Liver (tissue), 9 donors: ENCODE measurements around the gene SUPT20HL1. TPM values are rescaled to one million over a fixed set of nuclear protein-coding genes. Genes with fewer than 3 reads are reported as not detected.

Source experiments
- DNase-seq: peaks from one replicate; pipeline ENCODE4 v3.0.0-alpha.2; 2017; ENCODE audit warnings: low spot score
- H3K27ac ChIP-seq, 2 donors: one replicate each; pipeline ENCODE4 v1.7.0; 2013; ENCODE audit warnings: inconsistent platforms in 2 of 2, low read length in 2 of 2, control low read depth in 1 of 2, low read depth in 1 of 2, mild to moderate bottlenecking in 1 of 2
- H3K27me3 ChIP-seq, 4 donors: one replicate each; pipeline versions ENCODE4 v1.6.1 to v1.7.0; 2013; ENCODE audit warnings: low read length in 3 of 4, inconsistent platforms in 1 of 4, mild to moderate bottlenecking in 1 of 4, moderate library complexity in 1 of 4; ENCODE audit not compliant: control insufficient read depth in 4 of 4, insufficient read depth in 4 of 4
- H3K36me3 ChIP-seq, 4 donors: one replicate each; pipeline versions ENCODE4 v1.6.1 to v1.7.0; 2013; ENCODE audit warnings: low read length in 3 of 4, mild to moderate bottlenecking in 3 of 4, low read depth in 1 of 4, moderate library complexity in 1 of 4; ENCODE audit not compliant: control insufficient read depth in 4 of 4, insufficient read depth in 3 of 4
- H3K4me1 ChIP-seq, 4 donors: one replicate each; pipeline versions ENCODE4 v1.6.1 to v1.7.0; 2013; ENCODE audit warnings: low read length in 3 of 4, mild to moderate bottlenecking in 3 of 4, moderate library complexity in 1 of 4; ENCODE audit not compliant: control insufficient read depth in 4 of 4, insufficient read depth in 4 of 4
- H3K4me3 ChIP-seq, 3 donors: one replicate each; pipeline versions ENCODE4 v1.6.1 to v1.7.0; 2013; ENCODE audit warnings: low read length in 3 of 3, control low read depth in 1 of 3, low read depth in 1 of 3, mild to moderate bottlenecking in 1 of 3
- H3K9ac ChIP-seq, 2 donors: one replicate each; pipeline ENCODE4 v1.7.0; 2013; ENCODE audit warnings: low read length in 2 of 2, mild to moderate bottlenecking in 2 of 2, moderate library complexity in 2 of 2, control low read depth in 1 of 2, low read depth in 1 of 2
- H3K9me3 ChIP-seq, 4 donors: one replicate each; pipeline versions ENCODE4 v1.6.1 to v1.7.0; 2013; ENCODE audit warnings: low read length in 3 of 4; ENCODE audit not compliant: control insufficient read depth in 4 of 4
- EGR1 ChIP-seq, 2 donors: IDR thresholded peaks; 2 replicates each; pipeline ENCODE4 v1.6.1; 2016 to 2018; ENCODE audit warnings: antibody characterized with exemption in 2 of 2, low read depth in 2 of 2
- FOXA1 ChIP-seq: IDR thresholded peaks from 2 replicates; pipeline ENCODE4 v1.6.1; 2016; ENCODE audit warnings: antibody characterized with exemption
- FOXA2 ChIP-seq: IDR thresholded peaks from 2 replicates; pipeline ENCODE4 v1.6.1; 2016; ENCODE audit warnings: antibody characterized with exemption
- GABPA ChIP-seq, 2 donors: IDR thresholded peaks in 1 of 2; conservative IDR thresholded peaks in 1 of 2; 2 replicates each; pipeline ENCODE4 v1.6.1; 2016; ENCODE audit warnings: antibody characterized with exemption in 2 of 2, mild to moderate bottlenecking in 1 of 2, moderate library complexity in 1 of 2
- HNF4A ChIP-seq, 2 donors: conservative IDR thresholded peaks; 2 replicates each; pipeline ENCODE4 v1.6.1; 2016; ENCODE audit warnings: antibody characterized with exemption in 2 of 2, mild to moderate bottlenecking in 2 of 2
- HNF4G ChIP-seq: IDR thresholded peaks from 2 replicates; pipeline ENCODE4 v1.6.1; 2016; ENCODE audit warnings: antibody characterized with exemption
- JUND ChIP-seq, 2 donors: IDR thresholded peaks; 2 replicates each; pipeline ENCODE4 v1.6.1; 2016; ENCODE audit warnings: antibody characterized with exemption in 2 of 2
- MAX ChIP-seq: IDR thresholded peaks from 2 replicates; pipeline ENCODE4 v1.6.1; 2016; ENCODE audit warnings: antibody characterized with exemption
- NR2F2 ChIP-seq: IDR thresholded peaks from 2 replicates; pipeline ENCODE4 v1.6.1; 2016; ENCODE audit warnings: antibody characterized with exemption
- RAD21 ChIP-seq, 2 donors: IDR thresholded peaks; 2 replicates each; pipeline ENCODE4 v1.6.1; 2016; ENCODE audit warnings: antibody characterized with exemption in 2 of 2, mild to moderate bottlenecking in 2 of 2
- RXRA ChIP-seq, 2 donors: IDR thresholded peaks; 2 replicates each; pipeline ENCODE4 v1.6.1; 2017 to 2018; ENCODE audit warnings: antibody characterized with exemption in 2 of 2, mild to moderate bottlenecking in 1 of 2
- SP1 ChIP-seq: IDR thresholded peaks from 2 replicates; pipeline ENCODE4 v1.6.1; 2018; ENCODE audit warnings: antibody characterized with exemption, mild to moderate bottlenecking
- TAF1 ChIP-seq: conservative IDR thresholded peaks from 2 replicates; pipeline ENCODE4 v1.6.1; 2016; ENCODE audit warnings: antibody characterized with exemption, mild to moderate bottlenecking
- YY1 ChIP-seq: IDR thresholded peaks from 2 replicates; pipeline ENCODE4 v1.6.1; 2016; ENCODE audit warnings: antibody characterized with exemption, mild to moderate bottlenecking
- ZBTB33 ChIP-seq: IDR thresholded peaks from 2 replicates; pipeline ENCODE4 v1.6.1; 2016; ENCODE audit warnings: antibody characterized with exemption
- WGBS: extraction: QIAGEN DNeasy Blood & Tissue Kit; methylation state at CpG from one replicate; pipeline ENCODE4 v1.1.7; 2013; 5-methylcytosine and 5-hydroxymethylcytosine counted together
- polyA plus RNA-seq, 2 donors: library from polyadenylated mRNA; stranded (reverse) in 1 of 2; unstranded in 1 of 2; fragments of 200-250 nt in 1 of 2; fragments of >200 nt in 1 of 2; fragmentation: Nextera tagmentation in 1 of 2; extraction: Ambion mirVana in 1 of 2; gene quantifications; one replicate each; pipeline versions ENCODE4 v1.2.1 to v1.2.3, GENCODE V29; 2013 to 2015
- total RNA-seq, 2 donors: library from RNA; depleted of rRNA; stranded (reverse); fragments of >200 nt; gene quantifications; one replicate each; pipeline ENCODE4 v1.2.3, GENCODE V29; 2014
- TF ChIP-seq, protein P1 (sequence below): fragments of 150-350 bp; IDR thresholded peaks from 2 replicates; pipeline ENCODE4 v1.5.1; 2017; ENCODE audit warnings: improper control_type of control experiment, low read depth, low read length; ENCODE audit not compliant: missing input control
- TF ChIP-seq, protein P2 (sequence below): IDR thresholded peaks from 2 replicates; pipeline ENCODE4 v1.6.1; 2016; ENCODE audit warnings: antibody characterized with exemption, mild to moderate bottlenecking
- TF ChIP-seq, protein P3 (sequence below): IDR thresholded peaks from 2 replicates; pipeline ENCODE4 v1.6.1; 2016; ENCODE audit warnings: antibody characterized with exemption
- donor health status: healthy.
- donor health status: healthy.
- donor health status: healthy.
- donor health status: healthy.
- donor health status: healthy.

The SUPT20HL1 gene
- total and polyA plus RNA-seq, 4 donors = not detected

- TF ChIP-seq, protein P1, sequence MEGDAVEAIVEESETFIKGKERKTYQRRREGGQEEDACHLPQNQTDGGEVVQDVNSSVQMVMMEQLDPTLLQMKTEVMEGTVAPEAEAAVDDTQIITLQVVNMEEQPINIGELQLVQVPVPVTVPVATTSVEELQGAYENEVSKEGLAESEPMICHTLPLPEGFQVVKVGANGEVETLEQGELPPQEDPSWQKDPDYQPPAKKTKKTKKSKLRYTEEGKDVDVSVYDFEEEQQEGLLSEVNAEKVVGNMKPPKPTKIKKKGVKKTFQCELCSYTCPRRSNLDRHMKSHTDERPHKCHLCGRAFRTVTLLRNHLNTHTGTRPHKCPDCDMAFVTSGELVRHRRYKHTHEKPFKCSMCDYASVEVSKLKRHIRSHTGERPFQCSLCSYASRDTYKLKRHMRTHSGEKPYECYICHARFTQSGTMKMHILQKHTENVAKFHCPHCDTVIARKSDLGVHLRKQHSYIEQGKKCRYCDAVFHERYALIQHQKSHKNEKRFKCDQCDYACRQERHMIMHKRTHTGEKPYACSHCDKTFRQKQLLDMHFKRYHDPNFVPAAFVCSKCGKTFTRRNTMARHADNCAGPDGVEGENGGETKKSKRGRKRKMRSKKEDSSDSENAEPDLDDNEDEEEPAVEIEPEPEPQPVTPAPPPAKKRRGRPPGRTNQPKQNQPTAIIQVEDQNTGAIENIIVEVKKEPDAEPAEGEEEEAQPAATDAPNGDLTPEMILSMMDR = no peak
- no peak for TF ChIP-seq RXRA (IDR thresholded peaks at IDR 0.05)
- no peak for TF ChIP-seq HNF4G
- no peak for TF ChIP-seq FOXA2
- no peak for TF ChIP-seq EGR1 (IDR thresholded peaks at IDR 0.05; ENCODE audit: low read depth in 2 of 2)
- TF ChIP-seq YY1 = no peak
- no peak for TF ChIP-seq ZBTB33
- no peak for TF ChIP-seq FOXA1
- no peak for TF ChIP-seq MAX
- no peak for TF ChIP-seq HNF4A (conservative IDR thresholded peaks at IDR 0.05)
- no peak for TF ChIP-seq SP1
- no peak for TF ChIP-seq RAD21 (IDR thresholded peaks at IDR 0.05)
- no peak for TF ChIP-seq JUND (IDR thresholded peaks at IDR 0.05)
- TF ChIP-seq NR2F2 = no peak
- no peak for TF ChIP-seq GABPA (IDR thresholded peaks at IDR 0.05 in 1 of 2, conservative IDR thresholded peaks at IDR 0.05 in 1 of 2)
- TF ChIP-seq, protein P2, sequence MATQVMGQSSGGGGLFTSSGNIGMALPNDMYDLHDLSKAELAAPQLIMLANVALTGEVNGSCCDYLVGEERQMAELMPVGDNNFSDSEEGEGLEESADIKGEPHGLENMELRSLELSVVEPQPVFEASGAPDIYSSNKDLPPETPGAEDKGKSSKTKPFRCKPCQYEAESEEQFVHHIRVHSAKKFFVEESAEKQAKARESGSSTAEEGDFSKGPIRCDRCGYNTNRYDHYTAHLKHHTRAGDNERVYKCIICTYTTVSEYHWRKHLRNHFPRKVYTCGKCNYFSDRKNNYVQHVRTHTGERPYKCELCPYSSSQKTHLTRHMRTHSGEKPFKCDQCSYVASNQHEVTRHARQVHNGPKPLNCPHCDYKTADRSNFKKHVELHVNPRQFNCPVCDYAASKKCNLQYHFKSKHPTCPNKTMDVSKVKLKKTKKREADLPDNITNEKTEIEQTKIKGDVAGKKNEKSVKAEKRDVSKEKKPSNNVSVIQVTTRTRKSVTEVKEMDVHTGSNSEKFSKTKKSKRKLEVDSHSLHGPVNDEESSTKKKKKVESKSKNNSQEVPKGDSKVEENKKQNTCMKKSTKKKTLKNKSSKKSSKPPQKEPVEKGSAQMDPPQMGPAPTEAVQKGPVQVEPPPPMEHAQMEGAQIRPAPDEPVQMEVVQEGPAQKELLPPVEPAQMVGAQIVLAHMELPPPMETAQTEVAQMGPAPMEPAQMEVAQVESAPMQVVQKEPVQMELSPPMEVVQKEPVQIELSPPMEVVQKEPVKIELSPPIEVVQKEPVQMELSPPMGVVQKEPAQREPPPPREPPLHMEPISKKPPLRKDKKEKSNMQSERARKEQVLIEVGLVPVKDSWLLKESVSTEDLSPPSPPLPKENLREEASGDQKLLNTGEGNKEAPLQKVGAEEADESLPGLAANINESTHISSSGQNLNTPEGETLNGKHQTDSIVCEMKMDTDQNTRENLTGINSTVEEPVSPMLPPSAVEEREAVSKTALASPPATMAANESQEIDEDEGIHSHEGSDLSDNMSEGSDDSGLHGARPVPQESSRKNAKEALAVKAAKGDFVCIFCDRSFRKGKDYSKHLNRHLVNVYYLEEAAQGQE = no peak
- no peak for TF ChIP-seq TAF1
- H3K4me3 ChIP-seq = no peak overlapping the region
- no peaks in the 10 kb centered on the region for H3K9me3 ChIP-seq
- H3K4me1 ChIP-seq = no peaks in the 10 kb centered on the region
- no peak overlapping the region for H3K9ac ChIP-seq
- no peaks in the 10 kb centered on the region for H3K36me3 ChIP-seq
- DNase-seq = no peak
- no peak overlapping the region for H3K27ac ChIP-seq
- no peaks in the 10 kb centered on the region for H3K27me3 ChIP-seq
Observed at GRCh38 chrX:24334461-24334860, 26.0 kb upstream of the SUPT20HL1 start.

DNA sequence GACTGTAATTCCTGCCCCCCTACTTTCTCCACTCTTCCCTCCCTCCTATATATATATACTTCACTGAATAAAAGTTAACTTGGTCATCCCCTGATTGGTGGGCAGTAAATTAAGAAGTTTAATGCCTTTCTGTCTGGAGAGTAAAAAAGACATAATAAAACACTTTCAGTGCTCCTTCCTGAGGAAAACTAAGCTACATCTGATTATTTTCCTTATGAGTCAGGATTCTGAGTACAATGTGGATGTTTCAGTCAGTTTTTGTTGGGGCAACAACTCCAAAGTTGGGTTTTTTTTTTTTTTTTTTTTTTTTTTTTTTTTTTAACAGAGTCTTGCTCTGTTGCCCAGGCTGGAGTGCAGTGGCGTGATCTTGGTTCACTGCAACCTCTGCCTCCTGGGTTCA, 24.6 kb upstream of the SUPT20HL1 start:
- no peak for DNase-seq
- Histone ChIP-seq H3K27me3 (no peaks in the 10 kb centered on the region), H3K9me3 (no peaks in the 10 kb centered on the region), H3K27ac (no peak overlapping the region), H3K9ac (no peak overlapping the region), H3K4me1 (no peaks in the 10 kb centered on the region), H3K4me3 (no peak overlapping the region), H3K36me3 (no peaks in the 10 kb centered on the region)
- TF ChIP-seq, protein P3, sequence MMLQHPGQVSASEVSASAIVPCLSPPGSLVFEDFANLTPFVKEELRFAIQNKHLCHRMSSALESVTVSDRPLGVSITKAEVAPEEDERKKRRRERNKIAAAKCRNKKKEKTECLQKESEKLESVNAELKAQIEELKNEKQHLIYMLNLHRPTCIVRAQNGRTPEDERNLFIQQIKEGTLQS = no peak
- WGBS = 85% methylated on average over 1 of the region's 1 CpG
